GM03348 (cell line): ENCODE measurements around the gene ZNF490.

Experiments used
- DNase-seq: peaks from one replicate; pipeline ENCODE4 v3.0.0; 2012; ENCODE audit warnings: low spot score

ZNF490 gene

DNA sequence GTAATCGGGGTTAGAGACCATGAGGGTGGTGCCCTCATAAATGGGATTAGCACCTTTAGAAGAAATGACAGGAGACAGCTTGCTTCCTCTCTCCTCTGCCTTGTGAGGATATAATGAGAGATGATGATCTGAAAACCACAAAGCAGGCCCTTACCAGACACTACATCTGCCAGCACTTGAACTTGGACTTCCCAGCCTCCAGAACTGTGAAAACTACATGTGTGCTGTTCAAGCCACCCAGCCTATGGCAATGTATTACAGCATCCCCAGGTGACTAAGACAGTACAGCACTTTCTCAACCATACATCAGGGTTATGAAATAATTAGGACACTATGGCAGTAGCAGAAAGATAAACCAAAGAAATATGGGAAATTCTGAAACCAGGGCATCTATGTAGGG is 66.8 kb downstream of the ZNF490 start:
- DNase-seq, result no peak
